AG04449 (cell line): ENCODE data around the gene TET2.

Experiments used
- CTCF ChIA-PET: fragments of 350-600 bp; formaldehyde crosslinking; extraction: SDS; loops from one replicate; lab custom pipeline; 2021; ENCODE audit warnings: antibody characterized with exemption; lab: Yijun Ruan, JAX
- POLR2A ChIA-PET: fragments of 400-600, 350-600 bp; formaldehyde crosslinking; extraction: SDS; loops from one replicate; lab custom pipeline; 2020; ENCODE audit warnings: antibody characterized with exemption, inconsistent platforms; lab: Yijun Ruan, JAX
- DNase-seq: peaks from one replicate; pipeline ENCODE4 v3.0.0-alpha.2; 2010; ENCODE audit warnings: low read depth, low spot score
- H3K4me3 ChIP-seq: 2 replicates; pipeline ENCODE4 v1.5.1; 2011; ENCODE audit warnings: low read depth, mild to moderate bottlenecking, control low read depth, low read length
- TF ChIP-seq, protein P1 (sequence below): IDR thresholded peaks from one replicate; pipeline ENCODE4 v1.5.1; 2011; ENCODE audit warnings: mild to moderate bottlenecking, moderate library complexity, low read length, control low read depth, inconsistent platforms; ENCODE audit not compliant: insufficient read depth; ENCODE audit errors: missing control alignments

Gene TET2

GRCh38 chr4:105113800-105114199 is 32.9 kb upstream of the TET2 start:
- TF ChIP-seq, protein P1, sequence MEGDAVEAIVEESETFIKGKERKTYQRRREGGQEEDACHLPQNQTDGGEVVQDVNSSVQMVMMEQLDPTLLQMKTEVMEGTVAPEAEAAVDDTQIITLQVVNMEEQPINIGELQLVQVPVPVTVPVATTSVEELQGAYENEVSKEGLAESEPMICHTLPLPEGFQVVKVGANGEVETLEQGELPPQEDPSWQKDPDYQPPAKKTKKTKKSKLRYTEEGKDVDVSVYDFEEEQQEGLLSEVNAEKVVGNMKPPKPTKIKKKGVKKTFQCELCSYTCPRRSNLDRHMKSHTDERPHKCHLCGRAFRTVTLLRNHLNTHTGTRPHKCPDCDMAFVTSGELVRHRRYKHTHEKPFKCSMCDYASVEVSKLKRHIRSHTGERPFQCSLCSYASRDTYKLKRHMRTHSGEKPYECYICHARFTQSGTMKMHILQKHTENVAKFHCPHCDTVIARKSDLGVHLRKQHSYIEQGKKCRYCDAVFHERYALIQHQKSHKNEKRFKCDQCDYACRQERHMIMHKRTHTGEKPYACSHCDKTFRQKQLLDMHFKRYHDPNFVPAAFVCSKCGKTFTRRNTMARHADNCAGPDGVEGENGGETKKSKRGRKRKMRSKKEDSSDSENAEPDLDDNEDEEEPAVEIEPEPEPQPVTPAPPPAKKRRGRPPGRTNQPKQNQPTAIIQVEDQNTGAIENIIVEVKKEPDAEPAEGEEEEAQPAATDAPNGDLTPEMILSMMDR, result no peak

GRCh38 chr4:105116616-105117319 is 29.9 kb upstream of the TET2 start:
- no peak overlapping the region for H3K4me3 ChIP-seq
- TF ChIP-seq, protein P1, result no peak
- CTCF ChIA-PET, result no interaction called here
- DNase-seq, result no peak
- POLR2A ChIA-PET, result no interaction called here

More at GRCh38 chr4:105113800-105114199, 32.9 kb upstream of the TET2 start:
- CTCF ChIA-PET, result interaction anchor here (2.1 kb wide), 1 partner anchor 12 kb away, joined by 4 read pairs; no protein-coding TSS in a partner anchor
- H3K4me3 ChIP-seq, result no peak overlapping the region
- POLR2A ChIA-PET, result no interaction called here
- no peak for DNase-seq

DNA sequence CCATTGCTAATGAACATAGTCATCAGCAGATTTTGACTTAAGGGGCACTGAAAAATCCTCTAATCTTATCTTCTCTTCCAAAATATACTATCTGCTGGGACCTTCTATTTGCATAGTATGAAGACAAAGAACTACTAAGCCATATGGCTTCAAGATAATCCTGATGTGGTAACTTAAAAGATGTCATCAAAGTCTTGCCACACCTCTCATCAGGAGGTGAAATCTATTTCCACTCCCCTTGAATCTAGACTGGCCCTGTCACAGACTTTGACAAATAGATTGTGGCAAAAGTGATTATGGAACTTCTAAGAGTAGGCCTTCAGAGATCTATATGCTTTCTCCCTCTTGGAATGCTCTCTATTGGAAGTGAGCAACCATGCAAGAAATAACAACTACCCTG is 27.3 kb upstream of the TET2 start:
- POLR2A ChIA-PET, result no interaction called here
- TF ChIP-seq, protein P1, result no peak
- DNase-seq, result no peak
- CTCF ChIA-PET, result interaction anchor here (0.9 kb wide), 1 partner anchor 21 kb away, joined by 3 read pairs; no protein-coding TSS in a partner anchor
- H3K4me3 ChIP-seq, result no peak overlapping the region

- no peak for DNase-seq
- CTCF ChIA-PET, result interaction anchor here (1.4 to 2.6 kb wide), 2 partner anchors 13 to 20 kb away, joined by 3 to 9 read pairs; no protein-coding TSS in a partner anchor
- TF ChIP-seq, protein P1, result no peak
- H3K4me3 ChIP-seq, result no peak overlapping the region
- POLR2A ChIA-PET, result no interaction called here
These were observed 26.1 kb upstream of the TET2 start for GRCh38 chr4:105120626-105121025.

GRCh38 chr4:105122350-105122749 is 24.3 kb upstream of the TET2 start:
- H3K4me3 ChIP-seq, result no peak overlapping the region
- ChIA-PET POLR2A (no interaction called here), CTCF (interaction anchor here (0.7 to 2.6 kb wide), 3 partner anchors 16 to 349 kb away, joined by 3 to 9 read pairs (median 3); no protein-coding TSS in a partner anchor)
- no peak for DNase-seq
- TF ChIP-seq, protein P1, result no peak
